ENCODE data around the gene SCN3A.

DNA sequence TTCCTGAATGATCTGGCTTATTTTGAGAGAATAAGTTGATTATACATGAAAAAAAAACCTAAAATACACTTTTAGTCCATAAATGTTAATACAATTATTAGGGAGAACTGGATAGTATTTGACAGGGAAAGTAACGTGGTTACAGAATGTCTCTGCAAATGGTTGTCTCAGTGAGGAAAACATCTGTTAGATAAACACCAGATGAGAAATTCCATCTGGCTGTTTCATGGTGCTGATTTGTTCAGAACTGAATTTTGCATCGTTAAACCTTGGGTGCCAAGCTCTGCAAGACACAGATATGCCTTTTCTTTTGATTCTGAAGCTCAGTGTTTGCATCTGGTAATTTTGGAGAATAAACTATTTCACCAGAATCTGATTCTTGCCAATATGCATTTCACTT, 90.4 kb downstream of the SCN3A start:
- TF ChIP-seq POLR2AphosphoS5 (IDR thresholded peaks at IDR 0.05; ENCODE audit: control insufficient read depth, insufficient read depth, low read depth, low read length) (no peak), POLR2G (IDR thresholded peaks at IDR 0.05; ENCODE audit: low read depth, low read length) (no peak), ZC3H11A (IDR thresholded peaks at IDR 0.05; ENCODE audit: low read depth, low read length) (no peak), SMAD1 (IDR thresholded peaks at IDR 0.05; ENCODE audit: low read depth, low read length, partially characterized antibody) (no peak)
